GM23248 (cell line): ENCODE measurements around the gene BARHL2. TPM values are rescaled to one million over a fixed set of nuclear protein-coding genes. Genes with fewer than 3 reads are reported as not detected.

Experiments
- DNase-seq: peaks from one replicate; pipeline ENCODE4 v3.0.0-alpha.2; 2015
- H2AFZ ChIP-seq: fragments of 200-600 bp; sonication (generic); 2 replicates; pipeline ENCODE4 v1.6.1; 2016; ENCODE audit warnings: antibody characterized with exemption
- H3F3A ChIP-seq: fragments of 200-600 bp; sonication (generic); 2 replicates; pipeline ENCODE4 v1.6.1; 2016; ENCODE audit warnings: mild to moderate bottlenecking, antibody characterized with exemption, mixed run types; ENCODE audit not compliant: insufficient read depth
- H3K27ac ChIP-seq: fragments of 200-600 bp; sonication (generic); 2 replicates; pipeline ENCODE4 v1.5.1; 2016; ENCODE audit warnings: mild to moderate bottlenecking
- H3K27me3 ChIP-seq: fragments of 200-600 bp; sonication (generic); replicated peaks from 2 replicates; pipeline ENCODE4 v1.6.1; 2016; ENCODE audit warnings: mild to moderate bottlenecking; ENCODE audit not compliant: insufficient read depth
- H3K36me3 ChIP-seq: fragments of 200-600 bp; sonication (generic); 2 replicates; pipeline ENCODE4 v1.6.1; 2016; ENCODE audit warnings: low read depth, mild to moderate bottlenecking
- H3K4me1 ChIP-seq: fragments of 200-600 bp; sonication (generic); 2 replicates; pipeline ENCODE4 v1.6.1; 2016; ENCODE audit warnings: mild to moderate bottlenecking; ENCODE audit not compliant: insufficient read depth
- H3K4me2 ChIP-seq: fragments of 200-600 bp; sonication (generic); one replicate; pipeline ENCODE4 v1.6.1; 2016; ENCODE audit warnings: mild to moderate bottlenecking; ENCODE audit not compliant: unreplicated experiment
- H3K4me3 ChIP-seq: fragments of 200-600 bp; sonication (generic); 2 replicates; pipeline ENCODE4 v1.5.1; 2016; ENCODE audit warnings: mild to moderate bottlenecking
- H3K79me2 ChIP-seq: fragments of 200-600 bp; sonication (generic); 2 replicates; pipeline ENCODE4 v1.6.1; 2016; ENCODE audit warnings: mild to moderate bottlenecking; ENCODE audit not compliant: insufficient read depth
- H3K9ac ChIP-seq: fragments of 200-600 bp; sonication (generic); 2 replicates; pipeline ENCODE4 v1.6.1; 2016; ENCODE audit warnings: mild to moderate bottlenecking
- H3K9me2 ChIP-seq: fragments of 200-600 bp; sonication (generic); 2 replicates; pipeline ENCODE4 v1.6.1; 2016; ENCODE audit warnings: mixed run types, mild to moderate bottlenecking, moderate library complexity; ENCODE audit not compliant: insufficient read depth
- H3K9me3 ChIP-seq: fragments of 200-600 bp; sonication (generic); one replicate; pipeline ENCODE4 v1.6.1; 2017; ENCODE audit warnings: low read depth
- H4K20me1 ChIP-seq: fragments of 200-600 bp; sonication (generic); 2 replicates; pipeline ENCODE4 v1.6.0; 2016; ENCODE audit not compliant: insufficient read depth
- EZH2 ChIP-seq: fragments of 200-600 bp; sonication (generic); IDR thresholded peaks from 2 replicates; pipeline ENCODE4 v1.6.1; 2018; ENCODE audit warnings: antibody characterized with exemption, mild to moderate bottlenecking; ENCODE audit not compliant: insufficient read depth, poor library complexity, severe bottlenecking
- EZH2phosphoT487 ChIP-seq: fragments of 200-600 bp; sonication (generic); IDR thresholded peaks from 2 replicates; pipeline ENCODE4 v1.6.1; 2018; ENCODE audit warnings: antibody characterized with exemption, moderate library complexity, mild to moderate bottlenecking, low read depth; ENCODE audit not compliant: insufficient read depth
- WGBS, 2 experiments: methylation state at CpG; one replicate each; pipeline ENCODE4 v1.1.6; 2015 to 2017; ENCODE audit warnings: low lambda C conversion rate in 2 of 2, low coverage in 1 of 2; ENCODE audit errors: missing lambda C conversion rate in 2 of 2; 5-methylcytosine and 5-hydroxymethylcytosine counted together
- in situ Hi-C: fragments of 300-500 bp; cut with MboI; formaldehyde crosslinking; loops from 2 replicates; pipeline ENCODE4 v1.15.0; 2020
- polyA plus RNA-seq: library from polyadenylated mRNA; unstranded; fragments of >200 nt; fragmentation: Nextera tagmentation; extraction: Ambion mirVana; gene quantifications from 2 replicates; pipeline ENCODE4 v1.2.1, GENCODE V29; 2016
- total RNA-seq: library from RNA; depleted of rRNA; stranded (reverse); fragments of >200 nt; shearing (Covaris generic); gene quantifications from 2 replicates; pipeline ENCODE4 v1.2.3, GENCODE V29; 2014

BARHL2 gene
- total and polyA plus RNA-seq, 2 experiments from 2014 or later, result not detected

DNA sequence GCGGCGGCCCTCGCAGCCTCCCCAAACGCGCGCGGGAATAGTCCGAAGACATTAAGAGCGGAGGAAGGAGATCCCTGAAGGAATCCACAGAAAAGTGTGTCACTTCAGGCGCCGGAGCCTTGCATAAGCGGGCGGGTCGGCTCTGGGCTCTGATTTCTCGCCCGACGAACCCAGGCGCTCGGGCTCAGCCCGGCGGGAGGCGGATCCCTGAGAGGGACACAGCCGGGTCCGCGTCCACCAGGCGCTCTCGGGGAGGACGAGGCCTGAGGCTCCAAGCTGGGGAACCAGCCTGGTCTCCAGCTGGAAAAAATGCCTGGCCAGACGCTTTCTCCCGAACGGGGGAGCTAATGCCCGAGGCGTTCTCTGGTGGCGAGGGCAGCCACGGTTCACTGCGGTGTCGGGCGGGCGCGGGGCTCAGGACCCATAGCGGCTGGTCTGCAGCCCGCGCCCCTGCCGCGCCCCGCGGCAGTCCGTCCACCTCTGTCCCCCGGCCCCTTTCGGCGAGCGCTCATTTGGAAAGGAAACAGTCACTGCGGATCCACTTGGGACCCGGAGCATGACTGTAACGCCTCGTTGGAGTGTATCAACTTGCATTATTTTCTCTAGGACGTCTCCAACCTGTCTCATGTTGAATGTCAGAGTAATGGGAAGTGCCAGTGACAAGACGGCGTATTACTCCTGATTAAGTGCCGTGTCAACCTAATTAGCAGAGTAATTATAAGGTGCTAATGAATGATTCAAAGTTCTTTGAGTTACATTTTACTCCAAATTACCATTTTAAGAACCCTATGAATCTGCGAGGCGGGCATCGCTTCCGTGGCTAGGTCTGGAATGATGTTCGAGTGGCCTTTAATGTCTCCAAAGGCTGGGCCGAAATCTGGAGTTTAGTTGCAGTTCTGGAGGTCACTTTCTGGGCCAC, 1.6 kb upstream of the BARHL2 start:
- no peaks in the 10 kb centered on the region for H3K4me1 ChIP-seq
- H3K9me3 ChIP-seq, result no peaks in the 10 kb centered on the region
- H3F3A ChIP-seq, result no peaks in the 10 kb centered on the region
- peak overlapping the region; percentile 58 for H3K4me3 ChIP-seq
- H3K4me2 ChIP-seq, result peak overlapping the region; percentile 74
- no peak overlapping the region for H3K27ac ChIP-seq
- in situ Hi-C loops, result no loop called here
- no peaks in the 10 kb centered on the region for H3K36me3 ChIP-seq
- no peaks in the 10 kb centered on the region for H3K79me2 ChIP-seq
- no peaks in the 10 kb centered on the region for H4K20me1 ChIP-seq
- no peaks in the 10 kb centered on the region for H3K9me2 ChIP-seq
- H2AFZ ChIP-seq, result peak overlapping the region; percentile 67
- WGBS, 2 experiments, result 4% methylated on average over 65 to 66 of the region's 66 CpGs
- peaks cover 94% of the 10 kb centered on the region for H3K27me3 ChIP-seq
- H3K9ac ChIP-seq, result no peak overlapping the region
- TF ChIP-seq EZH2 (peak; percentile 22), EZH2phosphoT487 (peak; percentile 69; the same call in 1 of the 2 replicates)
- peak; percentile 37 for DNase-seq

DNA sequence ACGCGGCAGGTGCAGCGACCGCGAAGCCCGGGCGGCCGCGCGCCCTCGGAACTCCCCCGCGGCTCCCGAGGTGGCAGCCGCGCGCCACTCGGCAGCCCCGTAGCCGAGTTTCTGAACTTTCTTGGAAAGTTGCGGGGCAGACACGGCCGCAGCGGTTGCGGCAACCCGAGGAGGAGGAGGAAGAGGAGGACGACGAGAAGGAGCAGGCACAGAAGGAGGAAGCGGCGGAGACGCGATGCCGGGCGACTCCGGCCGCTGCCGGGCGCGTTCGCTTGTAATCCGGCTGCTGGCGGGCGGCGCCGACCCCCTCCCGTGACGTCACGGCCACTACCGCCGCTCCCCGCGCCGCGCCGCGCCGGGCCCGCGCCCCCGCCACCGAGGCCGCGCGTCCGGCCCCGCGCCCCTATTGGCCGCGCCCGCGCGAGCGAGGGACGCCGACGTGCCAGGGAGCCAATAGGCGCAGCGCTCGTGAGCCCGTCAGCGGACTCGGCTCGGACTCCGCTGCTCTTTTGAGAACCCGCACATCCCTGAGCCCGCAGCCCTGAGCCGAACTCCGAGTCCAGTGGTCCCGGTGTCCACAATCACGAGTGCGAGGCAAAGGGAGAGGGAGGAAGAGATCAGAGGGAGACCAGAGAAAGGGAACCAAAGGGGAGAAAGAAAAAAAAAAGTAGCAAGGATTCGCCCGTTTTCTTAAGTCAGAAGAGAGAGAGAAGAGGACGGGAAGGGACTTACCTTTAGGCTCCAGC, 736 bp upstream of the BARHL2 start:
- in situ Hi-C loops, result no loop called here
- no peak overlapping the region for H3K27ac ChIP-seq
- no peaks in the 10 kb centered on the region for H3K9me2 ChIP-seq
- H4K20me1 ChIP-seq, result no peaks in the 10 kb centered on the region
- 4 to 6% methylated on average over 55 to 61 of the region's 94 CpGs for WGBS, 2 experiments
- no peak for TF ChIP-seq EZH2
- TF ChIP-seq EZH2phosphoT487, result 0 out of 2 replicates have a peak, but pooled peaks have one; percentile 56
- peak overlapping the region; percentile 74 for H3K4me2 ChIP-seq
- peak overlapping the region; percentile 58 for H3K4me3 ChIP-seq
- H3F3A ChIP-seq, result no peaks in the 10 kb centered on the region
- H2AFZ ChIP-seq, result peak overlapping the region; percentile 67
- no peaks in the 10 kb centered on the region for H3K36me3 ChIP-seq
- no peaks in the 10 kb centered on the region for H3K4me1 ChIP-seq
- H3K79me2 ChIP-seq, result no peaks in the 10 kb centered on the region
- peaks cover 94% of the 10 kb centered on the region for H3K27me3 ChIP-seq
- peak; percentile 54 for DNase-seq
- no peak overlapping the region for H3K9ac ChIP-seq
- H3K9me3 ChIP-seq, result no peaks in the 10 kb centered on the region

DNA sequence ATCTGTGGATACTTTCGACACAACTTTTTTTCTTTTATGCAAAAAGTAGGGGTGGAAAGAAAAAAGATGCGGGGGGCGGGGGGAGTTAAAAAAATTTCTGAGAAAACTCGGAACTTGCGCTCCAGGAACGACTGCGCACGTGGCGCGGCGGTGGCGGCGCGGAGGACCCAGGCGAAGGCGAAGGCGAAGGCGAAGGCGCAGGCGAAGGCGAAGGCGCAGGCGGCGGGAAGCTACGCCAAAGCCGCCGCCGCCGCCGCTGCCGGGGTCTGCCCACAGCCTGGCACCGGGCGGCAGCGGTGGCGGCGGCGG, 208 bp upstream of the BARHL2 start:
- TF ChIP-seq EZH2phosphoT487, result no peak
- no peak for TF ChIP-seq EZH2
- in situ Hi-C loops, result no loop called here
- H3K4me3 ChIP-seq, result no peak overlapping the region
- no peak overlapping the region for H3K27ac ChIP-seq
- H3K9ac ChIP-seq, result no peak overlapping the region
- no peaks in the 10 kb centered on the region for H3F3A ChIP-seq
- no peak for DNase-seq
- peaks cover 94% of the 10 kb centered on the region for H3K27me3 ChIP-seq
- 24 to 26% methylated on average over 6 to 33 of the region's 37 CpGs for WGBS, 2 experiments
- no peaks in the 10 kb centered on the region for H3K79me2 ChIP-seq
- H3K4me2 ChIP-seq, result no peak overlapping the region
- no peaks in the 10 kb centered on the region for H3K36me3 ChIP-seq
- H3K9me2 ChIP-seq, result no peaks in the 10 kb centered on the region
- no peaks in the 10 kb centered on the region for H3K9me3 ChIP-seq
- no peak overlapping the region for H2AFZ ChIP-seq
- no peaks in the 10 kb centered on the region for H3K4me1 ChIP-seq
- H4K20me1 ChIP-seq, result no peaks in the 10 kb centered on the region

DNA sequence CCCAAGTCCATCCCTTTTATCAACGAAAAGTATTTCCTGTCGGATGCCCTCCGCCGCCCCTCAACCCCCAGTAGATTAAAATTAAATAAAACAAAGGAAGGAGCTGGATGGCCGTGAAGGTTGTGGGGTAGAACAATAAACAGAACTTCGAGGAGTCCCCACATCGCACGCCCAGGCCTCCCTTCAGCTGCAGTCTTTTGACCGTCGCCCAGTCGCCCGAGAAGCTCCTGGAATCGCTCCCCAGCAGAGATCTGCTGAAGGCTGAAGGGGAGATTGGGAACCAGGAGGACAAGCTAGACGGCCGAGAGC, 905 bp downstream of the BARHL2 start:
- no peaks in the 10 kb centered on the region for H3K9me2 ChIP-seq
- H3F3A ChIP-seq, result no peaks in the 10 kb centered on the region
- H3K4me2 ChIP-seq, result no peak overlapping the region
- no peak overlapping the region for H3K27ac ChIP-seq
- peaks cover 97% of the 10 kb centered on the region for H3K27me3 ChIP-seq
- no peaks in the 10 kb centered on the region for H3K79me2 ChIP-seq
- H3K4me1 ChIP-seq, result no peaks in the 10 kb centered on the region
- no peaks in the 10 kb centered on the region for H3K9me3 ChIP-seq
- WGBS, 2 experiments, result 6 to 7% methylated on average over 15 of the region's 15 CpGs
- in situ Hi-C loops, result no loop called here
- no peaks in the 10 kb centered on the region for H3K36me3 ChIP-seq
- H2AFZ ChIP-seq, result no peak overlapping the region
- no peak overlapping the region for H3K9ac ChIP-seq
- 0 out of 2 replicates have a peak, but pooled peaks have one; percentile 12 for TF ChIP-seq EZH2phosphoT487
- TF ChIP-seq EZH2, result peak; percentile 46
- no peak overlapping the region for H3K4me3 ChIP-seq
- no peaks in the 10 kb centered on the region for H4K20me1 ChIP-seq
- DNase-seq, result no peak
